ENCODE measurements around the gene AKAIN1. TPM values are rescaled to one million over a fixed set of nuclear protein-coding genes. Genes with fewer than 3 reads are reported as not detected.

The AKAIN1 gene, protein sequence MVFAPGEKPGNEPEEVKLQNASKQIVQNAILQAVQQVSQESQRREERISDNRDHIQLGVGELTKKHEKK
- total RNA-seq: not detected
- under 1 TPM in 1 of 3 donors, not detected in 2; 0.34 TPM for polyA plus RNA-seq
- long read RNA-seq, donor 1: 0 reads
- long read RNA-seq, donor 2: 0 reads

DNA sequence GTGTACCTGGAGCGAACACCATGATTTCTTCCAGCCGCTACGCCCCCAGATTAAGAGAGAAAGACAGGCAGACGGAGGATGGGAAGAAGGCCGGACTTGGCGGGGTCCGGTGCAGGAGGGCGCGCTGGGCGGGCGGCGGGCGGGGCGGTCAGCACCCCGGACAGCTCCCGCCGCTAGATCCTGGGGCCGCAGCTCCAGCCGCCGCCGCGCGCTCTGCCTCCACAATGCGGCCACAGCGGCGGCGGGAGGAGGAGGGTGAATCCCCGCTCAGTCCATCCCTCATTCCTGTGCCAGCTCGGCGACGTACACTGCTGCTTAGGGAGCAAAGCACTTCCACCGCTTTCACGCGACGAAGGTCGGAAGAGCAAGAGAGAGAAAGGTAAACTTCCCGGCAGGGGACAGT, at the start of gene AKAIN1:
Gene AKAIN1 (minus strand): TSS at position 226 of the 403 bp plus-strand sequence. CDS start 204 bp downstream, at position 22.
- DNase-seq (peak in 1 of 2 donors; percentile 26), ATAC-seq (peak; percentile 57 to 71 (median 63))
- Histone ChIP-seq H3K27ac (no peak within 1 kb of the TSS), H3K4me3 (no peak within 1 kb of the TSS), H3K9me3 (no peaks in the 10 kb centered on the region), H3K4me1 (no peaks in the 10 kb centered on the region), H3K36me3 (ENCODE audit: insufficient read depth in 1 of 2, low read depth in 1 of 2) (no peaks in the 10 kb centered on the region), H3K27me3 (ENCODE audit: insufficient read depth in 3 of 3, low read length in 2 of 3) (peaks cover 11 to 61% (median 19%) of the 10 kb centered on the region in 3 donors)
- intact Hi-C loops (cut with DNase I): no loop called here
- TF ChIP-seq CTCF (IDR thresholded peaks at IDR 0.05): no peak
- WGBS, 3 donors: 1% methylated on average over 27 to 37 of the region's 37 CpGs

DNA sequence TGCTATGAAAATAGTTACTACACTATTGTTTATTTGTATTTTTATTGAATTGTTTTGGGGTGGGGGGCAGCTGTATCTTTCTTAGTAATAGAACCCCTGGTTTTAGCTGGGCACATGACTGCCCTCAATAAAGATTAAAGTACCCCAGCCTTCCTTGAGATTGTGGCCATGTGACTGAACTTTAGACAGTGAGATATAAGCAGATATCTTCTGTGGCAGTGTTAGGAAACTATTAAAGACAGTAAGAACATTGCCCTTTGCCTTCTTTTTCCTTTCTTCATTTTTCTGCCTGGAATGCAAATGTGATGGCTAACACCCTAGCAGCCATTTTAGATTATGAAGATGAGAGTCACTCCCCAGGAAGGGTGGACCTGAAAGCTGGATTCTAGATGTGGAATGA, 47.9 kb upstream of the AKAIN1 start:
- no peak overlapping the region for H3K27ac ChIP-seq
- no peak for TF ChIP-seq CTCF (IDR thresholded peaks at IDR 0.05)
- intact Hi-C loops (cut with DNase I): no loop called here
- DNase-seq: no peak
- H3K4me3 ChIP-seq: no peak overlapping the region
- peaks cover 10% of the 10 kb centered on the region for H3K4me1 ChIP-seq
- no peaks in the 10 kb centered on the region for H3K9me3 ChIP-seq
- no peaks in the 10 kb centered on the region for H3K27me3 ChIP-seq (ENCODE audit: insufficient read depth in 3 of 3, low read length in 2 of 3)
- ATAC-seq: no peak
- H3K36me3 ChIP-seq (ENCODE audit: insufficient read depth in 1 of 2, low read depth in 1 of 2): peaks cover 0 to 45% of the 10 kb centered on the region in 2 donors

GRCh38 chr18:5239447-5239846, 42.4 kb upstream of the AKAIN1 start:
- peak overlapping the region; percentile 93 for H3K4me3 ChIP-seq
- intact Hi-C loops (cut with DNase I): loop anchor here in 1 of 2 donors (2.0 kb wide), 1 partner anchor 57 kb away; no protein-coding TSS in a partner anchor

DNA sequence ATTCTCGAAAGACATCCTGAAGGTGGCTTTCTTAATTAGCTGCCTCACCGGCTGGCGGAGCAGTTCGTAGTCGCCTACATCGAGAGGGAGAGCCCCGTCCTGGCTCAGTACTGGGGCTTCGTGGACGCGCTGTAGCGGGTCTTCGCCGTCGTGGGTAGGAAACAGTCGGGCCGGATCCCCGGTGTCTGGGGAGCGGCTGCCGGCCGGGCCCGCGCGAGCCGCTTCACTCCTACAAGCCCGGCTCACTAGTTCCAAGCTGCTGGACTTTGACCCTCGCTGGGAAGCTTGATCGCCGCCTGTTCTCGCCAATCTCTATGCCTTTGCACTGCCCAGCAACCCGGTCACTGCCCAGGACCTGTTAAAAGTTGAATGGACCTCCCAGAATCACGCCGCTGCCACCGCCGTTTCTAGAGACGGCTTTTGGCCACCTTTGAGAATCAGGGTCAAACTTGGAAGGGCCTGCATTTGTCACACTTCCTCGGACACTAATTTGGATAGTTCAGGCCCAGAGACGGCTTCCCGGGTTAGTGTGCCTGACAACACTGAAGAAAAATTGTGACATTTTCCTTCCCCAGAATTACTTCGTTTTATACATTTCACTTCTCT, 41.4 kb upstream of the AKAIN1 start:
- WGBS, 3 donors: 0 to 1% (median 0%) methylated on average over 37 to 39 of the region's 39 CpGs
- intact Hi-C loops (cut with DNase I): loop anchor here in 1 of 2 donors (2.0 kb wide), 1 partner anchor 58 kb away; no protein-coding TSS in a partner anchor
- peak; percentile 34 to 70 for DNase-seq
- Histone ChIP-seq H3K4me1 (peaks cover 38% of the 10 kb centered on the region), H3K4me3 (peak overlapping the region; percentile 93), H3K9me3 (no peaks in the 10 kb centered on the region), H3K27ac (peak overlapping the region; percentile 99), H3K36me3 (ENCODE audit: insufficient read depth in 1 of 2, low read depth in 1 of 2) (peaks cover 0 to 29% of the 10 kb centered on the region in 2 donors), H3K27me3 (ENCODE audit: insufficient read depth in 3 of 3, low read length in 2 of 3) (no peaks in the 10 kb centered on the region)
- no peak for TF ChIP-seq CTCF (IDR thresholded peaks at IDR 0.05)
- ATAC-seq: peak; percentile 55 to 67 (median 64)

More at GRCh38 chr18:5239447-5239846, 42.4 kb upstream of the AKAIN1 start:
- DNase-seq (no peak), ATAC-seq (no peak)
- Histone ChIP-seq H3K27ac (peak overlapping the region; percentile 99), H3K9me3 (no peaks in the 10 kb centered on the region), H3K4me1 (peaks cover 38% of the 10 kb centered on the region), H3K27me3 (ENCODE audit: insufficient read depth in 3 of 3, low read length in 2 of 3) (no peaks in the 10 kb centered on the region), H3K36me3 (ENCODE audit: insufficient read depth in 1 of 2, low read depth in 1 of 2) (peaks cover 0 to 38% of the 10 kb centered on the region in 2 donors)
- 56 to 67% (median 57%) methylated on average over 4 of the region's 4 CpGs for WGBS, 3 donors
- TF ChIP-seq CTCF (IDR thresholded peaks at IDR 0.05): no peak

All from psoas muscle (tissue), 8 donors.